Measurements from ENCODE around the gene NKAIN1.
"Not testable (repeated sequence)": the region's sequence is repeated elsewhere in the genome, so short reads cannot be mapped to it uniquely, and the experiment has no call there.

The NKAIN1 gene

DNA sequence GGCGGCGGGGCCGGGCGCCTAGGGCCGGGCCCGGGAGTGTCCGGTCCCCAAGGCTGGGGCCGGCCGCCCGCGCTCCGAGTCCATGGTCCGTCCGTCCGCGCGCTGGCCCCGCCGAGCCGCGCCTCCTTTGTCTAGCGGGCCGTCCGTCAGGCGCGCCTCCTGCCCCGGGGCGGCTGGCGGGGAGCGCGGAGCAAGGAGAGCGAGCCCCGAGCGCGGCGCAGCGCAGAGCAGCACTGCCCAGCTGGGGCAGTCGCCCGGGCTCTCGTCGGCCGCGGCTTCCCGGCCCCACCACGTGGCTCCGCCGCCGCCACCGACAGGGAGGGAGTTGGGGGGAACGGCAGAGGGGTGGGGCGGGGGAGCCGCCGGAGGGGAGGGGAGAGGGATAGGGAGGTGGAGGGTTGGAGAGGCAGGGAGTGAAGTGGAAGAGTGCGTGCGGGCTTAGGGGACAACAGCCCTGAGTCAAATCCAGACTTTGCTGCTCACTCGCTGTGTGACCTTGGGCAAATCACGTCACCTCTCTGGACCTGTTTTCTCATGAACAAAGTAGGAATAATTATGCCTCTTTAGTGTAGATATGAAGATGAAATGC is at the start of gene NKAIN1:
TSS of gene NKAIN1 (minus strand) at position 235 of the 589 bp plus-strand sequence. CDS start 340 bp downstream, outside the sequence.
- DNase-seq (ENCODE audit: low read depth in 2 of 3, low spot score in 2 of 3) = no peak

DNA sequence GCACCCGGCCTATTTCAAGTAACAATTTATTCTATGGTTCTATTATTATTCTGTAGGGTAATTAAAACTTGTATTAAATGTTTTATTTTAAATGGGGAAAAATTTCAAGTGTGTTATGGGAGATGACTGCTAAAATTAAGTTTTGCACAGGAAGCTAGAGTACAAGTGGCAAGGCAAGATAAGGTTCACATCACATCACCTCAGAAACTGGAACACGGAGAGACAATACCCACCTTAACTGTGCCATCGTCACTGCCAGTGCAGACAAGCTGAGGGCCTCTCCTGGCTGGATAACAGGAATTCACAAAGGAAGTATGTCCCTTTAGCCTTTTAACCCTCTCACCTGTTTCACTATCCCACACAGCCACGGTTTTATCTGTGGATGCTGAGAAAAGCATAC is 49.3 kb upstream of the NKAIN1 start:
- DNase-seq (ENCODE audit: low read depth in 2 of 3, low spot score in 2 of 3) = no peak

DNA sequence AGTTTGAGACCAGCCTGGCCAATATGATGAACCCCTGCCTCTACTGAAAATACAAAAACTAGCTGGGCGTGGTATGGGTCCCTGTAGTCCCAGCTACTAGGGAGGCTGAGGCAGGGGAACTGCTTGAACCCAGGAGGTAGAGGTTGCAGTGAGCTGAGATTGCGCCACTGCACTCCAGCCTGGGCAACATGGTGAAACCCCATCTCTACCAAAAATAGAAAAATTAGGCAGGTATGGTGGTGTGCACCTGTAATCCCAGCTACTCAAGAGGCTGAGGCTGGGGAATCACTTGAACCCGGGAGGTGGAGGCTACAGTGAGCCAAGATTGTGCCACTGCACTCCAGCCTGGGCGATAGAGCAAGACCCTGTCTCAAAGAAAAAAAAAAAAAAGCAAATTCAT is 48.1 kb upstream of the NKAIN1 start:
- DNase-seq (ENCODE audit: low read depth in 2 of 3, low spot score in 2 of 3) = not testable (repeated sequence)

DNA sequence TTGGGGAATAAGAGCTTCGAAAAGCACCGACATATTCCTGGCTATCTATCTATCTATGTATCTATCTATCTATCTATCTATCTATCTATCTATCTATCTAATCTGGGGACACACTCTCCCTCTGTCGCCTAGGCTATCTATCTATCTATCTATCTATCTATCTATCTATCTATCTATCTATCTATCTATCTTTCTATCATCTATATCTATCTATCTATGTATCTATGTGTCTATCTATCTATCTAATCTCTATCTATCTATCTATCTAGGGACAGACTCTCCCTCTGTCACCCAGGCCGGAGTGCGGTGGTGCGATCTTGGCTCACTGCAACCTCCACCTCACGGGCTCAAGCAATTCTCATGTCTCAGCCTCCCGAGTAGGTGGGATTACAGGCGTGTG is 42.7 kb upstream of the NKAIN1 start:
- not testable (repeated sequence) for DNase-seq (ENCODE audit: low read depth in 2 of 3, low spot score in 2 of 3)

DNA sequence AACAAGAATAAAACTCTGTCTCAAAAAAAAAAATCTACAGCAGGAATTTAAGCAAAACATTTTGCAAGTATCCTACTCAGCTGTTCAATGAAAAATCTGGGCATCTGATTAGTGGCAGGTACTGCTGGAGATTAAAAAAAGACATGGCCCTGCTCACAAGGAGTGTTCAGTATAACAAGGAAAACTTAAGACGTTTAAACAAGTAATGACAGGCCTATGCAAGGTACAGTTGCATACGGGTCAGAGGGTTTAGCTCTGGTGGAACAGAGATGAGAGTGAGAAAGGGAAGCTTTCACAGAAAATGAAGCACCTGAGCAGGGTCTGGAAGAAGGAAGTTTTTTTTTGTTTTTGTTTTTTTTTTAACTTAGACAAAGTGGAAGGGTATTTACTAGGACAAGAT is 33.9 kb upstream of the NKAIN1 start:
- DNase-seq (ENCODE audit: low read depth in 2 of 3, low spot score in 2 of 3) = no peak

DNA sequence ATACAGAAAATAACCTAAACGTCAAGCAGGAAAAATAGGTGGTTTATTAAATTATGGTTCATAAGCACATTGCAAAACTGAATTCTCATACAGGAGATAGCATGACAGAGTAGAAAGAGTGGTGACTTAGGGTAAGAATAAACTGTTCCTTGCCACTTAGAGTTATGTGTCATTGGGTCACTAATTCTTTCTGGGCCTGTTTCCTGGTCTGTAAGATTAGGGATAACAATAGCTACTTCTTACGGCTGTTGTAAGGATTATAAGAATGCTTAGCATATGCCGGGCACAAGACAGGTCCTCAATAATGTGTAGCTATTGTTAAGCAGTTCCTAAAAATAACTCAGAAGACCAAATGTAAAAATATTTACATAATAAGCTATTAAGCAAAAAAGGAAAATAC is 32.7 kb upstream of the NKAIN1 start:
- DNase-seq (ENCODE audit: low read depth in 2 of 3, low spot score in 2 of 3) = no peak

DNA sequence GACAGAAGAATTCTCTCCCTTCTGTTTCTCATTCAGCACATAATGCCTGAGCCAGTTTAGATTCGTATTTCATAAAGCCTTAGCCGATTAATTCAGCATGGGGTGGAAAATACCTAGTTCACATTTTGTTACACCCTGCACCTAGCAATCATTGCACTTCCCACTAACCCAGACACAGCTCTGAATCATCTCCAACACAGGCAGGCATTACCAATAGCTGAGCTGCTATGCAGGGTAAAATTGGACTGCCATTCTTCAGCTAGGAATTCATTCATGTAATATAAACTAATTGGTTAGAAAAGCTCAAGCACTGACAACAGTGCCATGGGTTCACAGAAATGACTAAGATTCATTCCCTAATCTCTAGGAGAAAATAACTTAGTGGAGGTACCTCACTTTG is 26.9 kb upstream of the NKAIN1 start:
- DNase-seq (ENCODE audit: low read depth in 2 of 3, low spot score in 2 of 3) = no peak

DNA sequence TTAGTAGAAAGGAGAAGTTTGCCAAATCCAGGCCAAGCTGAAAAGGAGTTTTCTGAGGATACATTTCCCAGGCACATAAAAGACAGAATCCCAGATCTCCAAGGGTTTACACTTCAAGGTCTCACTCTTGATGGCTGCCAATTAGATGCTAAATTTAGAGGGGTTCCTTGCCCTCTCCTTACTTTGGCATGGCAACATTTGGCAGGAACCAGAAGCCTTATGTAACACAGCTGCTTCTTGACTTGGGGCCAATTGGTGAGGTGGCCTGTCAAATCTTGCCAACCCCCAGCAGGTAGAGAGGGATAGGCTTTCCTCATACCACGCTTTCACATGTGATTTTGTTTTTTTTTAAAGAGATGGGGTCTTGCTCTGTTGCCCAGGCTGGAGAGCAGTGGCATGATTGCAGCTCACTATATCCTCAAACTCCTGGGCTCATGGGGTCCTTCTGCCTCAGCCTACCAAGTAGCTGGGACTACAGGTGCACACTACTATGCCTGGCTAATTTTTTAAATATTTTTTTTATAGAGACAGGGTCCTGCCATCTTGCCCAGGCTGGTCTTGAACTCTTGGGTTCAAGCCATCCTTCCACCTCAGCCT is 25.2 kb upstream of the NKAIN1 start:
- DNase-seq (ENCODE audit: low read depth in 2 of 3, low spot score in 2 of 3) = no peak

DNA sequence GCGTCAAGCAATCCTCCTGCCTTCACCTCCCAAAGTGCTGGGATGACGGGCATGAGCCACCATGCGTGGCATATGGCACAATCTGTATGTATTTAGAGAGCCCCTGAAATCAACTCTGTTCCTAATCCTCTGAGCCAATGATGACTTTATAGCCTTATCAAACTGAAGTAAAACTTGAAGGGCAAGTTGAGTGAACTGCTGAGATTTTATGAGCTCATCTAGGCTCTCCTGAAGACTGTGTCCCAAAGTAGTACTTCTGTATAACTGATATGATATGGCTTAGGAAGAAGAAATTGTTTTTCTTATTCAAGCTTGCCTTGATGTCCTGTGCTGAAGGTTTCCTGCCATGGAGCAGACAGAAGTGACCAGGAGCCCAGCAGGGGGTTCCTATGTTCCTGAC is 23.7 kb upstream of the NKAIN1 start:
- DNase-seq (ENCODE audit: low read depth in 2 of 3, low spot score in 2 of 3) = no peak

DNA sequence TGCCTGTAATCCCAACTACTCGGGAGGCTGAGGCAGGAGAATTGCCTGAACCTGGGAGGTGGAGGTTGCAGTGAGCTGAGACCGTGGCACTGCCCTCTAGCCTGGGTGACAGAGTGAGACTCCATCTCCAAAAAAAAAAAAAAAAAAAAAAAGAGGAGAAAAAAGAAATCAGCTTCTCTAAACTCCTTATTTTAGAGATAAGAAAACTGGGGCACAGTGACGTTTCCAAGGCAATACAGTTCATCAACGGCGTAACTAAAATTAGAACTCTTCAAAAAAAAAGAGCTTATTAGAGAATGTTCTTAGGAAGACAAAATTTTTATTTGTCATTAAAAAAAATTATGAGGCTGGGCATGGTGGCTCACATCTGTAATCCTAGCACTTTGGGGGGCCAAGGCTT is 22.7 kb upstream of the NKAIN1 start:
- not testable (repeated sequence) for DNase-seq (ENCODE audit: low read depth in 2 of 3, low spot score in 2 of 3)

DNA sequence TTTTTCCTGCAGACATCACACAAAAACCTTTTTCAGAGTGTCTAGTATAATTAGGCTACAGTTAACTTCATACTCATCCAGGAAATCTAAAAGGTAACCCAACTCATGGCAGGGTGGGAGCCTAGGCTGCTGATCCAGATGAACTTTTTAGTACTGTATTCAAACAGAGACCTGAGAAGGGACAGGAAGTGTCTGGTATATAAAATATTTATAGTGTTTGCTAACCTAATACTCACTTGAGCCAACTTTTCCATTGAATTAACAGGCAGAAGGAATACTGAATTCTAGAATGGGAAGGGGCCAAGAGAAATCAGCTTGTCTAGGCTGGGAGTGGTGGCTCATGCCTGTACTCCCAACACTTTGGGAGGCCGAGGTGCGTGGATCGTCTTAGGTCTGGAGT is 22.2 kb upstream of the NKAIN1 start:
- DNase-seq (ENCODE audit: low read depth in 2 of 3, low spot score in 2 of 3) = no peak

DNA sequence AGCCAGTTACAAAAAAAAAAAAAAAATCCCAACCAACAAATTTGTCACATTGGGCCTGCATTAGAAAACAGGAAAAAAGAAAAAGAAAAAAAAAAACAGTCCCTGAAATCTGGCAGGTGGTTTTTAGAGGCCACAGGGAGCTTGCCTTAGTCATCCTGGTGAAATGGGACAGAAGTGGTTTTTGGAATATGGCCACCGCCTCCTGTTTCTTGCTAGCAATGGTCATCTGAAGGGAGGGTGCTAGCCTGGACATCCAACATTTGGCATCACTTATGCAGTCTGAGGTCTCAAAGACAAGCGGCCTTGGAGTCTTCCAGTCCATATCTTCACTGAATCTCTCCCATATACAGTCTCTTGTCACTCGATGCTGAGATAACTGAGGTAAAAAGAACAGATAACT is 20.1 kb upstream of the NKAIN1 start:
- no peak for DNase-seq (ENCODE audit: low read depth in 2 of 3, low spot score in 2 of 3)

DNA sequence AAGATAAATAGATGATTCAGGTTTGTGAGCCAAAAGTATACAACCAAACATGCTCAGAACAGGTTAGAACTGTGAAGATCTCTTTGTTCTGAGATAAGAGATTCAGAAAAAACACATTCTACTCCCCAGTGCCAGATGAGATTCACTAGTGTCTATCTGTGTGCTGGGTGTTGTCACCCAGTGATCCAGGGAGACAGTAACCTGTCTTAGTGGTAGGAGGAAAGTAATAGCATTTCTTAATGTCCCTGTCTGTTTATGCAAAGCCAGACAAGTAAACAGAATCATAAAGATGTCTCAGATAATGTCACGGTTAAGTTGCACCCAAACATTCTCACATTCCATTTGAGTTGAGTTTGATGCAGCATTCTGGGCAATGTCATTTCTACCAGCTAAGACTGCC is 18.9 kb upstream of the NKAIN1 start:
- DNase-seq (ENCODE audit: low read depth in 2 of 3, low spot score in 2 of 3) = no peak

DNA sequence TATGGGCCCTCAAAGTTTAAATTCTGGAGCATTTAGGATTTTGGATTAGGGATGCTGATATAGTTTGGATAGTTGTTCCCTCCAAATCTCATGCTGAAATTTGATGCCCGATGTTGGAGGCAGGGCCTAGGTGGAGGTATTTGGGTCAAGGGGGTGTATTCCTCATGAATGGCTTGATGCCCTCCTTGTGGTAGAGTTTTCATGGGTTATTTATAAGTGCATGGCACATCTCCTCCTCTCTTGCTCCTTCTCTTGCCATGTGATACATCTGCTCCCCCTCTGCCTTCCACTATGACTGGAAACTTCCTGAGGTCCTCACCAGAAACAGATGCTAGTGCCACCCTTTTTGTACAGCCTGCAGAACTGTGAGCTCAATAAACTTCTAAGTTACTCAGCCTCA is 17.5 kb upstream of the NKAIN1 start:
- no peak for DNase-seq (ENCODE audit: low read depth in 2 of 3, low spot score in 2 of 3)

DNA sequence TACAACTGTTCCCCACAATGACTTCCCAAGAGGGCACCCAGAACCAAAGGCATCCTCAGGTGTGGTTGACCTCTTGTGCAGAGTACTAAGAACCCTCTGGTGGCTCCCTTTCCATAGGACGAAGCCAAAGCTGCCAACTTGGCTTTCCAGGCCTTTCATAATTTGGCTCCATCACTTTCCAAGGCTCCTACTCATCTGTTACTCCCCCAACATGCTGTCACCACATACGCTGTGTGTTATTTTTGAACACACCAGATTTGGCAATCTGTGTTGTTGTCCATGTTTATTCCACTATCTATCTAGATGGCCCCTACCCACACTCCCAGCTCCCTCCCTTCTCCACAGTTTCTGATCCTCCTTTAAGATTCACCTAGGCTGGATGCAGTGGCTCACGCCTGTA is 10.2 kb upstream of the NKAIN1 start:
- no peak for DNase-seq (ENCODE audit: low read depth in 2 of 3, low spot score in 2 of 3)

DNA sequence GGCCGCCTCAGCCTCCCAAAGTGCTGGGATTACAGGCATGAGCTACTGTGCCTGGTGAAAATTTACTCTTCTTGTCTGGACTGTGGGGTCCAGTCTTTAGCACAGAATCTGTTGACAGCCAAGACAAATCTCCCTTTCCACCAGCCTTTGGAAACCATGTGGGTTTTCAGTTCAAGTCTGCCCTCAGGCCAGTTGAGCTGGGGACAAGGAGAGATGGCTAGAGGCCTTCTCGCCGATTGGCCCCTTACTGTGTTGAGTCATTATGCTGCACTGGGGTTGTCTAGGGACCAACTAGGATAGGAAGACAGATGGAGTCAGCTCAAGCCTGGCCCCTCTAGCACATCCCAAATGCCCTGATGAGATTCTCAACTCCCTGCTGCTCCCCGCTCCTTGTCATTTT is 8.6 kb upstream of the NKAIN1 start:
- no peak for DNase-seq (ENCODE audit: low read depth in 2 of 3, low spot score in 2 of 3)

DNA sequence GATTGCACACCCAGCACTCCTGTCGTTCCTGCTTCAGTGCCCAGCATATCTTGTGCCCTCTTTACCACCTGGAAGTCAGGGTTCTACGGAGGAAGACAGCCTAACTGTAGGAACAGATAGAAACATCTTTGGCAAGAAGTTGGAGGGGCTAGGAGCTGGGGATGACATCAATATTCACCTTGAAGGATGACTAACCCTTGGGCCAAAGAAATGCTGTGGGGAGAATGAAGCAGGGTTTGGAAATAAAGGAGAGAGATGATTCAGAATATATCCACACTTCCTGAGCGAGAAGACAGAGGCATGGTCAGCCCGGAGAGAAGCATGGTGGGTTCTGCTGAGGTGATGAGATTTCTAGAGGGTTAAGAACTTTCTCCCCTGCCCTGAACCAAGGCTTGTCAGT is 4.6 kb upstream of the NKAIN1 start:
- no peak for DNase-seq (ENCODE audit: low read depth in 2 of 3, low spot score in 2 of 3)

DNA sequence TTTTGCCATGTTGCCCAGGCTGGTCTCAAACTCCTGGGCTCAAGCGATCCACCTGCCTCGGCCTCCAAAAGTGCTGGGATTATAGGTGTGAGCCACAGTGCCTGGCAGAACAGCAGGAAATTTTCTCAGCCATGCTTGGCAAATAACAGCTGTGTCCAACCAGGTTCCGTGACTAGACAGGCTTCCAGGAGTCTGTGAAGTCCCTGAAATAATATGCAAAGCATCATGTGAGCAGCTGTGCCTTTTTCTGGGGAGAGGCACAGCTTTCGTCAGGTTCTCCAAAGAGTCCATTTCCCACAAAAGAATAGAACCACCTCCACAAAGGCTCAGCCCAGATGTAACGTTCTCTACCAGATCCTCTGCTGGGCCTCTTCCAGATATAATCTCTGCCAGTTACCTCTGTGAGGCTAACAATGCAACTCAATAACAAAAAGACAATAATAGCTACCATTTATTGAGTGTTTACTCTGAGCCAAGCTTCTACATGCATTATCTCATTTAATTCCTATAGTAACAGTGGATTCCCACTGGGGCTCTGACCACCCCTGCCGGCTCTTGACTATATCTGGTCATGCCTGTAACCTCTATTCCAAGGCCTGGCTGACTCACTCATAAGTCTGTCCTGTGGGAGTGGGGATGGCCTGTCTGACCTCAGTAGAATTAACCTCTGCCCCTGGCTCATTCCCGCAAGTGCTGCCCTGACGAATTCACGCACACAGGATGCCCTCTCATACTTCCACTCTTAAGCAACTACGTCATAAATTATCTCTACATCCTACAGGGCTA is 4.0 kb upstream of the NKAIN1 start:
- no peak for DNase-seq (ENCODE audit: low read depth in 2 of 3, low spot score in 2 of 3)

DNA sequence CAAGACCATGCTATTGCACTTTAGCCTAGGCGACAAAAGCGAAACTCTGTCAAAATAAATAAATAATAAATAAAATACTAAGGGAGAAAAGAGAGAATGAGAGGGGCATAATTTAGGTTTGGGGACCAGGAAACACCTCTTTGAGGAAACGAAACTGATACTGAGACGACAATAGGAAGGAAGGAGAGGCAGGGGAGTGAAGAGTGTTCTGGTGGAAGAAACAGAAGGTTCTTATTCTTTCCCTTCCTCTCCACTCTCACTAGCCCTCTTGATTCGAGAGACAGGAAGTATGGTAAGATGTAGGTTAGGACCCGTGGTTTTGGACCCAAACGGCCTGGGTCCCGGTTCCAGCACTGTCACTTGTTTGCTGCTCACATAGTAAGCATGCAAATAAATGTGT is 1.6 kb upstream of the NKAIN1 start:
- DNase-seq (ENCODE audit: low read depth in 2 of 3, low spot score in 2 of 3) = no peak

DNA sequence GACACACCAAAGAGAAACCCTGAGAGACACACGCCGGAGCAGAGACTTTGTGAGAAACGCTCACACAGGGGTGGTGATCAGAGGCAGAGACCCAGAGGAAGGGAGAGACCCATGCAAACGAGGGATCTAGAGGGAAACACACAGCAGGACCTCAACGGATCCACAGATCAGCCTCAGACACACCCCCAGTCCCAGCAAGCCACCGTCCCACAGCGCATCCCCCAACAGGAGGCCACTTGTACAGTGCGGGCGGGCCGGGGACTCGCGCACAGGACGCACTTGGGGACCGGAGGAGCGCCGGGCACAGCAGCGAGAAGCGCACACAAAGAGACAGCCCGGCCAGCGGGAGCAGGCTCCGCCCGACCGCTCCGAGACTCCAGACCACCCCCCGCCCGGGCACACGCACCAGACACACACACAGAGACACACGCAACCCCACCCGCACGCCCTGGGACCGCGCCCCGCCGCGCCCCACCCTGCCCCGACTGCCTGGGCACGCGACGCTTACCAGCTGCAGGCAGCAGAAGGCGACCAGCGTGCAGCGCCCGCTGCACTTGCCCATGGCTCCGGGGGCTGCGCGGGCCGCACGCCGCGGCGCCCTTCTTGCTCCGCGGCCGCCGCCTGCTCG is 587 bp downstream of the NKAIN1 start:
- DNase-seq (ENCODE audit: low read depth in 2 of 3, low spot score in 2 of 3) = no peak

DNA sequence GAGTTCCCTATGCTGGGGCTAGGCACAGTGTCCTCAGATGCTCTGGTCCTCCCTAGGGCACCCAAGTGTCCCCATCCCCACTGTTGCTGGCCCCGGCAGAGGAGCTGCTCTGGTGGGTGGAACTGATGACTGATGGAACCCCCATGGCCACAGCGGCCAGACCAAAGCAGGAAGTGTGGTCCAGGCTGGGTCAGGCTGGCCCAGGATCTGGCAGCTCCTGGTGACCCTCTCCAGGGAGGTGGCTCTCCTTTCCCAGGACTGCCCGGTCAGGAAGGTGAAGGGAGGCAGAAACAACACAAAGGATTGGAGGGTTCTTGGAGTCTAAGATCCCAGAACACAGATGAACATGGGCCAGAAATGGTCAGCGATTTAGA is 1.1 kb downstream of the NKAIN1 start:
- DNase-seq (ENCODE audit: low read depth in 2 of 3, low spot score in 2 of 3) = no peak

DNA sequence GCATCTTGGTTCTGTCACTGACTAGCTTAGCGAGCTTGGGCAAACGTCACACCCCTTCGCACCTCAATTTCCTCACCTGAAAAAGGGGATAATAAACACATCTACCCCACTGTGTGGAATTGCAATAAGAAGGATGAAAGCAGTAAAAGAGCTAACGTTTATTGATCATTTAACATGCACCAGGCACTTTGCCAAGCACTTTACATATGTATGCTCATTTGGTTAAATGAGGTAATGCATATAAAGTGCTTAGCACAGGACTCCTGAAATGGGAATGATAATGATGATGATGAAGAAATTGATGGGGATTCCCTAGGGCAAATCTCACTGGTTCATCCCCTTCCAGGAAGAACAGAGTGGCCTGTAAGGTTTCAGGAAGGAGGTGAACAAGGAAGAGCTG is 4.8 kb downstream of the NKAIN1 start:
- no peak for DNase-seq (ENCODE audit: low read depth in 2 of 3, low spot score in 2 of 3)
